HG02870 (cell line): ENCODE measurements around the gene GALNT9.

Experiments used
- ATAC-seq: cut with Tn5 transposase; IDR thresholded peaks from one replicate; pipeline ENCODE4 v1.9.1; 2021; ENCODE audit warnings: mild to moderate bottlenecking, moderate library complexity; ENCODE audit not compliant: unreplicated experiment

Gene GALNT9

DNA sequence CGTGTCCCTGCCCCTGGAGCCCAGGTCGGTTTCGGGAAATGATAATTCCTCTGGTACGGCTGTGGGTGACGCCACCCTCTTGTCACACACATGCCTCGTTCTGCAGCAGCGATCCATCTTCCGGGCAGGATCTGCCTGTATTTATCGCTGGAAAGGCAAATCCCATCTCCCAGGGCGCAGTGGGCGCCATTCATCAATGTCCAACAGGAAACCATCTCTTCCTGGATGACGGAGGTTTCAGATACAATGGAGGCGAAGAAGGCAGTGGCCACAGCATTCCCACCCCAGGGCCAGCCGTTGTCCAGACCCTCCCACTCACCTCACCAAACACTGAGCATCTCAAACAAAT, 110.9 kb downstream of the GALNT9 start:
- no peak for ATAC-seq

DNA sequence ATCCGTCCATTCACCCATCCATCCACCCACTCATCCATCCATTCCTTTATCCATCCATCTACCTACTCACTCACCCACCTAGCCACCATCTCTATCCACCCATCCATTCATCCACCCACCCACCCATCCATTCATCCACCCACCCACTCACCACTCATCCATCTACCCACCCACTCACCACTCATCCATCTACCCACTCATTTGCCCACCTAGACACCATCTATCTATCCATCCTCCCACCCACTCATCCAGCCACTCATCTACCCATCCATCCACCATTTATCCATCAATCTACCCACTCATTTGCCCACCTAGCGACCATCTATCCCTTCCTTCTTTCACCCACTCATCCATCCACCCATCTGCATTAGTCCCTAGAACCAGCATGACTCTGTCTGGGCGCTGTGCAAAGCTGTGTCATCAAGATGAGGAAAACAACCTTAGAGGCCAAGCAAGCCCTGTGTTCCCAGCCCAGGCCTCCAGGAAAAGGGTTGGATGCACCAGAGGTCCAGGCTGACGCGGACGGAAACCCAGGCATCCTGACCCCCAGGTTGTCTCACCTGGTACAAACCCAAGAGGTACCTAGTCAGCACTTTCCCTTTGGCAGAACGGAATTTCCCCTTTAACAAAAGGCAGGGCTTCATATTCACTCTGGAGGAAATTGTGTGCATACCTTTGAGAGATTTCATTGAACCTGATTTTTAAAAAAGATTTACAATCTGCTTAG, 111.4 kb downstream of the GALNT9 start:
- no peak for ATAC-seq

- ATAC-seq = no peak
Observed at GRCh38 chr12:132217371-132217770, 112.0 kb downstream of the GALNT9 start.

- ATAC-seq = no peak
Observed at GRCh38 chr12:132216354-132216987, 112.9 kb downstream of the GALNT9 start.

DNA sequence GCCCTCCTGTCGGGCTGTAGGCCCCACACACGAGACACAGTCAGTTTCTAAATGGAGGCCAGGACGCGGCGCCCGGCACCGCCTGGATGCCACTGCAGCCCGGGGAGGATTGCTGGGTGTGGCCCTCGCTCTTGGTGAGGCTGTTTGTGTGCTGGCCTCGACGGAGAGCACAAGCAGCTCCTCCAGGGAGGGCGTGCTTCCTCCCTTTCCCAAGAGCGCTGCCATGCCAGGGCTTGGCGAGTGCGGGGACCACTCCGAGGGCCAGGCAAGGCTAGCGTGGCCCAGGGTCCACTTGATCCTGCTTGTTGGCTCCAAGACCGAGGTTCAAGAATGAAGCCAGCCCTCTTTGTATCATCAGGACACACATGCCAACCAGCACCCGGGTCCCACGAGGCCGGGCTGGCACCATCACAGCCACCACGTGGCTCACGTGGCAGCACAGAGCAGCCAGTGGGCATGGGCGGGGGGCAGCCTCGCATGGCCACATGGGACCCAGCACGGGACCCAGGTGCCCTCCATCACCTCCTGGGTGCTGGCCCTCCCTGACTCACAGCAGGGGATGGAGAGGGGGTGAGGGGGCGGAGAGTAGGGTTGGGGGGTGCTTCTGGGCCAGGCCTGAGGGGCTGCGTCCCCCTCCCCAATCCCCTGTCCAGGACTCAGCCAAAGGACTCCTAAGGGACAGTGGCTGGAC, 113.9 kb downstream of the GALNT9 start:
- ATAC-seq = no peak

DNA sequence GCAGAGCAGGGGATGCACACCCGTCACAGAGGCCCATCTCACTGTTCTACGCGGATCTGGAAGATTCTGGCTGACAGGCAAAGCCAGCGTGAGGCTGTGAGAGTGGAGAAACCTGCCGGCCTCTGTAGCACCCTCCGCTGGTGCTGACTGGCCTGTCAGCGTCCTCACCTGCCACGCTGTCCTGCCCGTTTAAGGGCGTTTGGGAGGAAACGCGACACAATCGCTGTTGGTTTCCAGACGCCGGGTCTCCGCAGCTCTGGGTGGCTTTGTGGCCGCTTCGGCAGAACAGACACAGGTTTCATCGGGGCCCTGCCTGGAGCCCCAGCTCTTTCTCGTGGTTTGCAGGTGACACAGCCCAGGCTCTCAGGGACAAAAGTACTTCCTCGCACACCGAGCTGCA, 114.5 kb downstream of the GALNT9 start:
- no peak for ATAC-seq

GRCh38 chr12:132214161-132214476, 115.3 kb downstream of the GALNT9 start:
- ATAC-seq = no peak

DNA sequence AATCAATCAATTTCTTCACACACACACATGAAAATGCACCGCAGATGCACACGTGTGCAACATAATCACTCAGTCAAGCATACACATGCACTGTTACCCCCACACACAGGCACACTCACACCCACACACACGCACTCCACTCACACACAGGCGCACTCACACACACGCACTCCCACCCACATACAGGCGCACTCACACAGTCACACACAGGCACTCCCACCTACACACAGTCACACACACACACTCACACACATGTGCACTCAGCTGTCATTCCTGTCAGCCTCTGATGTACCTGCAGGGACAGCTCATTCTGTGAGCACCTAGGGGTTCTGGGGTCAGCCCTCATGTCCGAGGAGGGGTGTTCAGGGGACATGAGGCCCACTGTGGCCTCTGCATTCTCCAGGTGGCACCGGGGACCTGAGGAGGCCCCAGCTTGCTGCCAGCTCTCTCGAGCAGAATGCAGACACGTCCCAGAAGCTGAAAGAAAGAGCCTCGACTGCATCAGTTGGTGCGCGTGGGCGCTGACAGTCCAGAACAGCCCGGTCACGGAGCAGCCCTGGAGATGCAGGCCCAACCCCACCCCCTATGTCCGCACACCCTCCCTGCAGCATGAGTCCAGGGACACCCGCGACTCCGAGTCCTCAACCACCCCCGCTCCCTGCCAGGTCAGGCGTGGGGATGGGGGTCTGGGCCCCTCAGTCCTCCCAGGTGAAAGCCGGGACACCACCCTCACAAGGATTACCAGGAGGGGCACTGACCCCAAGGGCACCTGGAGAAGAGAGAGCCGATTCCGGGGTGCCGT, 115.8 kb downstream of the GALNT9 start:
- no peak for ATAC-seq

GRCh38 chr12:132211816-132212215, 117.6 kb downstream of the GALNT9 start:
- ATAC-seq = no peak

GRCh38 chr12:132211326-132211725, 118.1 kb downstream of the GALNT9 start:
- ATAC-seq = no peak

- ATAC-seq = no peak
Observed at GRCh38 chr12:132210223-132211055, 119.0 kb downstream of the GALNT9 start.

- ATAC-seq = no peak
Observed at GRCh38 chr12:132209619-132210222, 119.7 kb downstream of the GALNT9 start.

DNA sequence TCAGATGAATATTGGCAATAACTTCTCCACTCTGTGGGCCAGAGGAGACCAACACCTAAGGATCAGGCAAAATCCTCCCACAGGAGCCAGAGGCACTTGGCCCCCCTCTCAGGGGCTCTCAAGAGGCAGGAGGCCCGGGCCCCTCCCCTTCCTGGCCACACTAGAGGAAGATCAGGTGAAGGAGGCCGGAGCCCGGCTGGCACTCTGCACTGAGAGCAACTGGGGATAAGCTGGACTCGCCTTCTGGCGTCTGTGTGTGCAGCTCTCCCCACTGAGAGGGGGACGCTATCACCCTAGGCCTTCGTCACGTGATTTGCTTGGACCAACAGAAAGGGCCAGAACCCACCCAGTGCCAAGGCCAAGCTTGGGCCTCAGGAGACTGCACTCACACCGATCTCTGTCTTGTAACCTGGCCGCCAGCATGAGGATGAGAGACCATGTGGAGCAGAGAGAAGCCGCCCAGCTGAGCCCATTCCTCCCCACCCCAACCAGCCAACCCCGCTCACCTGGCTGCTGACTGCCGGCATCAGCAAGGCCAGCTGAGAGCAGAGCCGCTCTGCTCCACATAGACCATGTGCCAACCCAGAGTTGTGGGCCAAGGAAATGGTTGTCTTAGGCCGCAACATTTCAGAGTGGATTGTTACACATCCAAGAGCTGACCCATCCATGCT, 121.1 kb downstream of the GALNT9 start:
- ATAC-seq = no peak

- ATAC-seq = no peak
Observed at GRCh38 chr12:132207083-132207775, 122.2 kb downstream of the GALNT9 start.

GRCh38 chr12:132206046-132206434, 123.3 kb downstream of the GALNT9 start:
- no peak for ATAC-seq

- no peak for ATAC-seq
Observed at GRCh38 chr12:132205271-132206045, 123.9 kb downstream of the GALNT9 start.

- no peak for ATAC-seq
Observed at GRCh38 chr12:132204793-132205270, 124.6 kb downstream of the GALNT9 start.
